ENCODE data around the gene PIAS1. TPM values are rescaled to one million over a fixed set of nuclear protein-coding genes. Genes with fewer than 3 reads are reported as not detected.
"Not testable (repeated sequence)": the region's sequence is repeated elsewhere in the genome, so short reads cannot be mapped to it uniquely, and the experiment has no call there.

Gene PIAS1
- total RNA-seq, 1 donor from 2014 or later, result 6.8 TPM

- Histone ChIP-seq H3K27me3 (ENCODE audit: control insufficient read depth, insufficient read depth, low read length) (no peaks in the 10 kb centered on the region), H3K4me3 (ENCODE audit: low read depth, low read length) (no peak overlapping the region), H3K36me3 (ENCODE audit: control insufficient read depth, insufficient read depth, low read length) (peaks cover 4% of the 10 kb centered on the region)
- no peak for TF ChIP-seq CTCF (IDR thresholded peaks at IDR 0.05; ENCODE audit: insufficient read depth, low read length, severe bottlenecking)
- no peak for FAIRE-seq
- no peak for DNase-seq (ENCODE audit: low read depth)
Observed at GRCh38 chr15:68200016-68200861, 146.1 kb downstream of the PIAS1 start.

- Histone ChIP-seq H3K27me3 (ENCODE audit: control insufficient read depth, insufficient read depth, low read length) (no peaks in the 10 kb centered on the region), H3K36me3 (ENCODE audit: control insufficient read depth, insufficient read depth, low read length) (peaks cover 4% of the 10 kb centered on the region), H3K4me3 (ENCODE audit: low read depth, low read length) (no peak overlapping the region)
- FAIRE-seq, result no peak
- DNase-seq (ENCODE audit: low read depth), result no peak
- no peak for TF ChIP-seq CTCF (IDR thresholded peaks at IDR 0.05; ENCODE audit: insufficient read depth, low read length, severe bottlenecking)
Observed at GRCh38 chr15:68201153-68201878, 147.2 kb downstream of the PIAS1 start.

- no peak for DNase-seq (ENCODE audit: low read depth)
- FAIRE-seq, result no peak
- Histone ChIP-seq H3K27me3 (ENCODE audit: control insufficient read depth, insufficient read depth, low read length) (no peaks in the 10 kb centered on the region), H3K4me3 (ENCODE audit: low read depth, low read length) (no peak overlapping the region), H3K36me3 (ENCODE audit: control insufficient read depth, insufficient read depth, low read length) (peaks cover 4% of the 10 kb centered on the region)
- no peak for TF ChIP-seq CTCF (IDR thresholded peaks at IDR 0.05; ENCODE audit: insufficient read depth, low read length, severe bottlenecking)
Observed at GRCh38 chr15:68201879-68202261, 147.8 kb downstream of the PIAS1 start.

GRCh38 chr15:68202994-68203393, 148.9 kb downstream of the PIAS1 start:
- not testable (repeated sequence) for H3K27me3 ChIP-seq (ENCODE audit: control insufficient read depth, insufficient read depth, low read length); H3K36me3 ChIP-seq (ENCODE audit: control insufficient read depth, insufficient read depth, low read length); DNase-seq (ENCODE audit: low read depth); H3K4me3 ChIP-seq (ENCODE audit: low read depth, low read length)
- peak; percentile 18 for FAIRE-seq

GRCh38 chr15:68203486-68203885, 149.4 kb downstream of the PIAS1 start:
- Histone ChIP-seq H3K36me3 (ENCODE audit: control insufficient read depth, insufficient read depth, low read length) (no peaks in the 10 kb centered on the region), H3K4me3 (ENCODE audit: low read depth, low read length) (no peak overlapping the region), H3K27me3 (ENCODE audit: control insufficient read depth, insufficient read depth, low read length) (no peaks in the 10 kb centered on the region)
- TF ChIP-seq CTCF (IDR thresholded peaks at IDR 0.05; ENCODE audit: insufficient read depth, low read length, severe bottlenecking), result no peak
- FAIRE-seq (no peak), DNase-seq (ENCODE audit: low read depth) (no peak)

GRCh38 chr15:68203956-68204355, 149.8 kb downstream of the PIAS1 start:
- Histone ChIP-seq H3K4me3 (ENCODE audit: low read depth, low read length) (no peak overlapping the region), H3K27me3 (ENCODE audit: control insufficient read depth, insufficient read depth, low read length) (no peaks in the 10 kb centered on the region), H3K36me3 (ENCODE audit: control insufficient read depth, insufficient read depth, low read length) (no peaks in the 10 kb centered on the region)
- no peak for FAIRE-seq
- TF ChIP-seq CTCF (IDR thresholded peaks at IDR 0.05; ENCODE audit: insufficient read depth, low read length, severe bottlenecking), result no peak
- DNase-seq (ENCODE audit: low read depth), result no peak

Measured in bronchial epithelial cell (primary cell).